IPS-NIHi7 (cell line): Measurements from ENCODE around the gene ESPNL.

Source experiments
- DNase-seq: peaks from one replicate; pipeline ENCODE4 v3.0.0; 2012; ENCODE audit warnings: mixed read lengths; ENCODE audit errors: extremely low spot score

The ESPNL gene

DNA sequence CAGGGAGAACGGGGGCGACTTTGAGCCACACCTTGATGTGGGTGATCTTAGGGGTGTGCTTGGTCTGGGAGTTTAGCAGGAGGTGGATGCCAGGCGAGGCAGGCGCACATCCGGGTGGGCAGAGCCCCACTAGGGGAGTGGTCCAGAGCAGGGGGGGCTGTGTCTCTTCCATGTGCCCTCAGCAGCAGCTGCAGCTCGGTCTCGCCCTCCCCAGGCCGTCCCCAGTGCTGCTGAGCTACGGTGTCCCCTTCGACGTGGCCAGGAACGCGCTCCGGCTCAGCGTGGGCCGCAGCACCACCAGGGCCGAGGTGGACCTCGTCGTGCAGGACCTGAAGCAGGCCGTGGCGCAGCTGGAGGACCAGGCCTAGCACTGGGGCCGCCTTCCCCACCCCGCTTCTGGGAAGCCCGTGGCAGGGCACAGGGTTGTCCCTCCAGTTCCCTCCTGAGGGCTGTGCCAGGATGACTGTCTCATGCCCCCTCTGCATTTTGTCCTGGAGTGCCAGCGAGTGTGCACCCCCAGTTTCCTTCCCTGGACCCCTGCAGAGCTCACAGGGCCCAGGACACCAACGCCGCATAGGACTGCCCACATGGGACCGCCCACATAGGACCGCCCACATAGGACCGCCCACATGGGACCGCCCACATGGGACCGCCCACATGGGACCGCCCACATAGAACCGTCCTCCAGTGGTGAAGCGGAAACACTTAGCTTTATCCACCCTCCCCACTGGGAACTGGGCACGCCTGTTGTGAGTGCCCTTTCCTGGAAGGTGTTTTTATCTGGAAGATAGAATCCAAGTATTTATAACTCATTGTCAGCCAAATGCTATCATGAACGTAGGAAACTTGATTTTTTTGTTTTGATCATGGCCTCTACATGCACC is 1.9 kb upstream of the ESPNL start:
- DNase-seq = peak; percentile 87

DNA sequence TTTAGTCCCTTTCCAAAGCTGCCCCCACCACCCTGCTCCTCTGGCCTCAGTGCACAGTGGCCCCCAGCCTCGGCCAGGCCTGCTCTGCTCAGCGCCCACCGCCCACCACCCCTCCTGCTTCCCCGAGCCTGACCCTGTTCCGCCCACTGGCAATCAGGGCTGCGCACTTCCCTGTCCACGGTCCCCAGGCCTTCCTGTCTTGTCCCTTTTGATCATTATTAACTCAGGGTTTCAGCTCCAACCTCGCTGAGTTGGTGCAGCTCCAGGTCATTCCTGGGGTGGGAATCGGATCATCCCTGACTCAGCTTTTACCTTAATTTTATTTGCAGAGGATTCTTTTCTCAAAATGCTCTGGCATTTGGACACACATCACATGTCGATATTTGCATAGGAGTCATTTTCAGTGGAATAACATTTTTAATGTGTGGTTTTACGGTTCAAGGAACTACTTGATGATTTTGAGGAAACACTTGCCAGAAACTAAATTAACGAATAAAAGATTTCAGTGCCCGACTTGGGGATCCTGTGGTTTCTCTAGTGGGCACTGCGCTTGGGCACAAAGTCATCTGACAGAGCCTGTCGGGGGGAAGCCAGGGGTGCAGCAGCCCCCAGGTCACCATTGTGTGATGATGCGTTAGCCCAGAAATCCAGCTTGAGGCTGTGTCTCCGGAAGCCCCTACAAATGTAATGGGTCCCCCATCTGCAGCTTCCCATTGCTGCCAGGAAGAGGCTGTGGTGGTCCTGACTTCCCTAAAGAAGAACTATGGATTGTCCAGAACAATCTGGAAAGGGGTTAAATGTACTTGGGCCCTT is 1.0 kb upstream of the ESPNL start:
- DNase-seq = no peak

DNA sequence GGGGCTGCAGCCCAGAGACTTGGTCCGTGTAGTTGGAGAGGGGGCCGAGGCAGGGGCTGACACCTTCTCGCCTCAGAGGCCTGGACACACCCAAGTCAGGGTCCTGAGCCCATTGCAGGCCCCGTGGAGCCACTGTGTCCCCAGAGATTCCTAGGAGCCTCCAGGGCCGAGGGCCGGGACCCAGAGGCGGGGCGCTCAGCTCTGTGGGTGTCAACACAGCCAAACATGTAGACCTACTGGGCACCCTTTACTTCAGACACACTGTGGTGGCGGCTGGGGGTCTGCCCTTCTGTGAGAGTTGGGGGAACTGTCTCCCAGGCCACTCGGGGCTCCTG is 459 bp upstream of the ESPNL start:
- peak; percentile 7 for DNase-seq

DNA sequence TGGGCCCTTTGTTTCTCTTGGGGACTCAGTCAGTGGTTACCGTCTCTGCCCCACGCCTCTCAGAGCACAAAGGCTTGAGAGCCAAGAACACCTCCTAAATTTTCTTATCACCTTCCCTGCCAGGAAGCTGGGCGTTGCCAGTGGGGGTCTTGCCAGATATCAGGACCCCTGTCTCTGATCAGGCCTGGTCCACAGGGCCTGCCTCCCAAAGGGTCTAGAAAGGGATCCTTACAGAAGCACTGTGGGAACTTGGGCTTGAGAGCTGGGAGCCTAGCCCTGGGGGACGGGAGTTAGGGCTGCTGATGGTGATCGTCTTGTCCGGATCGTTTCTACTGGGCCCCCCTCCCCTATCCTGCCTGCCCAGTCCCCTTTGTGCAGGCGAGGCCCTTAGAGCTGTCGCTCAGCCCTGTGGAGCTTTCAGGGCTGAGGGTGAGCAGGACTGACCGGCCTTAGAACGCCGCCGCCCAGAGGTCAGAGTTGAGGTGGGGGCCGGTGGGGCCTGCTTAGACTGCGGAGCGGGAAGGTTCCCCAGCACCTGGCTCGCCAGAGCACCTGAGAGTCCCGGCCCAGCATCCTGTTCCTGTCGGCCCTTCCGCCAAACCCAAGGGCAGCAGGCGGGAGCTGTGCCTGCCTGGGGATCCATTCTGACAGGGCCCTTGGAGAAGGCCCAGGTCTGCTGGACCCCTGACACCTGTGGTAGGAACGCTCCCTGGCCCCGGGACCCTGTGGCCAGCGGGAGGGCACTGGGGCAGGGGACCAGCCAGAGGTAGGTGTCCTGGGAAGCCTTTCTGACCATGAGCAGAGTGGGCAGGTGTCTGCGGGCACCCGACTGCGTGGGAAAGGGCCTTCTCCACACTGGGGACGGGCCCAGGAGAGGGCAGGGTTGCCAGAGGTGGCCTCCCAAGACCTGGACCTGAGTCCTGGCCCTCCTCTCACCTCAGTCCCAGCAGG is 956 bp downstream of the ESPNL start:
- DNase-seq = no peak

DNA sequence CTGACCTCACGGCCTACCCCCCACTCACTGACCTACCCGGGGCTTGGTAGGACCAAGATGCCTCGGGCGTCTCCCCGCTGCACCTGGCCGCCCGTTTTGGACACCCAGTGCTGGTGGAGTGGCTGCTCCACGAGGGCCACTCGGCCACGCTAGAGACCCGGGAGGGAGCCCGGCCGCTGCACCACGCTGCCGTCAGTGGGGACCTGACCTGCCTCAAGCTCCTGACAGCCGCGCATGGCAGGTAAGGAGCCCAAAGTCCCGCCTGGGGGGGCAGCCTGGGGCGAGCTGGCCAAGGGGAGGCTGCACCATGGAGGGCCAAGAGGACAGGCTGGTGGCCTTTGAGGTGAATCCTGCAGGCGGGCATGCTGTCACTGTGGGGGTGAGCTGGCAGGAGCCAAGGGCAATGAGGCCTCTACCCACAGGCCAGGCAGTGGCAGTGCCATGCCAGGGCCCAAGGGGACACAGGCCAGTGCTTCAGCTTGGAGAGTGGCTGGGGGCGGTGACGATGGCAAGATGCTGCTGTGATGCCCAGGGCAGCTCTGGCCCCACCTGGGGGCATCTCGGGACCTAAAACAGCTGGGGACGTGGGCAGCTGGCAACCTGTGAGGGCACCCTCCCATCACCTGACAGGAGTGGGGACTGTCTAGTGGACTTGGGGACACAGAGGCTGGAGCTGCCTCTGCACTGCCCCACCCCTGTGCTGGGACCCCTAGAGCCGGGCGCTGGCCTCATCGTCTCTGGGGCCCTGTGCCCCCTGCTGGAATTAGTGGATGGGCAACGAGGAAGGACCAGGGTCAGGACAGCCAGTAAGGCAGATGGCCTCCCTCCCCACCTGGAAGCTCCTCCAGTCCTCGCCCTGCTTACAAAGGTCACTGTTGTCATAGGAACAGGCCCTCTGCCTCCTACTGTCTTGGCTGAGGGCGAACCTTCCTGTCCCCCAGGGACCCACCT is 2.0 kb downstream of the ESPNL start:
- DNase-seq = no peak

DNA sequence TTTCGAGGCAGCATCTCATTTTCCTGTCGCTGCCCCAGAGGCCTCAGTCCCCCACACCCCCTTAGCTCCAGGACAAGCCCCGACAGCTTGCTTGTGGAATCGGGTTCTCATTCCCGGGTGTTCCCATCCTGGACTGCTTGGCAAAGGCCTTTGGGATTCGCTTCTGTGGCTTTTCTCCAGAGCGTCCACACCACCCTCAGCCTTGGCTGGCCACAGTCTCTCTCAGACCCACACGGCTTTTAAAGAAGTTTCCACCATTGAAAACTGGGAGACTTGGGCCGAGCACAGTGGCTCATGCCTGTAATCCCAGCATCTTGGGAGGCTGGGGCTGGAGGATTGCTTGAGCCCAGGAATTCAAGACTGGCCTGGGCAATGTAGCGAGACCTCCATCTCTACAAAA is 2.7 kb downstream of the ESPNL start:
- DNase-seq = no peak

DNA sequence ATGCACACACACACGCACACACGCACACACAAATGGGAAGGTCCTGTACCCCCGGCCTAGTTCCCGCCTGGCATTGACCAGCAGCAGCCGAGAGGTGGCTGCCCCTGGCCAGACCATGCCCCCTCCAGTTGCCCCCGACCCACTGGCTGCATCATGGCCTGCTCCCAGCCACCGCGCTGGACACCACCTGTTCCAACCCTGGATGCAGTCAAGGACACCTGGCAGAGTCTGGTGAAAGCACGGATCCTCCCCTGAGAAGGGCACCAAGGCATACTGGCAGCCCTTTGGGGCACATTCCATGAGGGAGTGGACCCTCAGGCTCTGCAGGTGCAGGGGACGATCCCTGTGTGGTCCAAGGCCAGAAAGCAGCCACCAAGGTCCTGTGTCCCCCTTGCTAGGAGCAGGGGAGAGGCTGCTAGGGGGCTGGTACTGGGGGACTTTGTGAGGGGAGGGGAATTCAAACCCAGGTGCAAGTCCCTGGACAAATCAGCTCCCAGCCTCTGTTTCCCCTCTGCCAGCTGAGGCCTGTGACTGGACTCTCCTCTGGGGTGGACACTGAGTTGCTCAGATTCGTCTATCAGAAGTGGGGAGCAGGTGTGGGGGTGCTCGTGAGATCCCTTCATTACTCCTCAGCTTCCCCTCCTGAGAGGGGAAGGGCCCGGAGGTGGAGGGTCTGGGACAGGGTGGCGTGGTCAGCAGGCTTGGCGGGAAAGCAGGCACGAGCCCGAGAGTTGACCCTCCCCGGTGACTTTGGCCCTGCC is 3.5 kb downstream of the ESPNL start:
- no peak for DNase-seq

DNA sequence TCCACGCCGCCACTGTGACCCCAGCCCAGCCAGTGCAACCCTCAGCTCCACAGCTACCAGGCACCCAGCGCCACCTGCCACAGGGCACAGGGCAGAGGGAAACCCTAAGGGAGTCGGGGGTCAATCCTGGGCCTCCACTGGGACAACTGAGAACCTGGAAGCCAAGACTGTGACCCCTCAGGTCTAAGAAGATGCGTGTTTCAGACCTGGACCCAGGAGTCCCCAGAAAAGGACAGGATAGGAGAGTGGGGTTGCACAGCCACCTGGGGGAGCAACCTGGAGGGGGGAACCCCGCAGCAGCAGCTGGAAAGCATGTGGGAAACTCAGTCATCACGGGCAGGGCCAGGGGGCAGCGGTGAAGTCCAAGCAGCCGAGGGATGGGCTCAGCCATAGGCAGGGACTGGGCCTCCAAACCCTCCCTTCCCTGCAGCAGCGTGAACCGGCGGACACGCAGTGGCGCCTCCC is 4.1 kb downstream of the ESPNL start:
- no peak for DNase-seq

DNA sequence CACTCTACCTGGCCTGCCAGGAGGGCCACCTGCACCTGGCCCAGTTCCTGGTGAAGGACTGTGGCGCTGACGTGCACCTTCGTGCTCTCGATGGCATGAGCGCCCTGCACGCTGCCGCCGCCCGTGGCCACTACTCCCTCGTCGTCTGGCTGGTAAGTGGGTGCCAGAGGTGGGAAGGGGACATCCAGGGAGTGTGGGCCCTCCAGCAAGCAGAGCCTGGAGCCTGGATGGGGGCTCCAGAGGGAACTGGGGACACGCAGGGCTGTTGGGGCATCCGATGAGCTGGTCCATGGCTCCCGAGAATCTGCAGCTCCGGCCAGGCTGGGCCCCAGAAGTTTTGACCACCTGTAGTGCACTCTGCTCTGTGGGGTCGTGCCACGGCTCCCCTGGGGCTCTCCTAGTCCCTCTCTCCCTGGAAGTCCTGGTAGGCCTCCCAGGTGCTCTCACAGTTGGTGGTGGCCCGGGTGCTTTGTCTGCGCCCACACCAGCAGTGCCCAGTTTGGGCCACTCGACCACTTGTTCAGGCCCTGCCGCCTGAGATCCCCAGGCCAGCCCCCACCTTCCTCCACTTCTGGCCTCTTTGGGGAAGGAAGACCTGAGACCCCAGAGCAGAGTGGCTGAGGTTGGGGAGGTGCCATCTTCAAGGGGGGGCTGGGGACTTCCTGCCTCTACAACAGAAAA is 4.7 kb downstream of the ESPNL start:
- DNase-seq = no peak

DNA sequence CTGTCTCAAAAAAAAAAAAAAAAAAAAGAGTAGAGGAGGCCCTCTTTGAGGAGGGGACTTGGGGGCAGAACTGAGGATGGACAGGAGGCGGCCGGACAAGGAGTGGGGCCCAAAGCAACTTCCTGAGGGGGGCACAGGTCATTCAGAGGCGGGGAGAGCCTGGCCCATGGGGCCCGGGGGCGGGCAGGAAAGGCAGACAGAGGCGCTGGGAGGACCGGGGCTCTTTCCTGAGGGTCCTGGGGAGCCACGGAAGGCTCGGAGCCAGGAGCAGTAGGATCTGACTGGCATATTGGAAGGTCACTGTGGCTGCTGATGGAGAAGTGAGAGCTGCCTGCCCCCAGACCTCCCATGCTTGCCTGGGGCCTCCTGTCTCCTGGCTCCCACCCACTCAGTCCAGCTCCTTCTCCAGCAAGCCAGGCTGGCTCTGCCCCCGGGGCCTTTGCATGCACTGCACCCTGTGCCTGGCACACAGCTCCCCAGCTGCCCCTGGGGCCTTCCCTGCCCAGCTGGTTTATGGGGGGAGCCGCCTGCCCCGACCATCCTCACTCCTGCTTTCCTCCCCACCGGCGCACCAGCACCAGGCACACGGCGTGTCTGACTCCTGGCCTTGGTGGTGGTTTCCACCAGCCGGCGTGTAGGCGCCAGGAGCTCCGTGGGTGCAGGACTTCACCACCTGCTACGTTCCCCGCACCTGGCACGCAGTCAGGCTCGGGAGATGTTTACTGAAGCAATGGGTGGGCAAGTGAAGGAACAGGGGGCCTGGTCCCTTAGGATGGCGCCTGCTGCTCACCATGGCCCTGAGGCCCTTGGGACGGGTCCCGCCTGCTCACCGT is 5.6 kb downstream of the ESPNL start:
- no peak for DNase-seq

DNA sequence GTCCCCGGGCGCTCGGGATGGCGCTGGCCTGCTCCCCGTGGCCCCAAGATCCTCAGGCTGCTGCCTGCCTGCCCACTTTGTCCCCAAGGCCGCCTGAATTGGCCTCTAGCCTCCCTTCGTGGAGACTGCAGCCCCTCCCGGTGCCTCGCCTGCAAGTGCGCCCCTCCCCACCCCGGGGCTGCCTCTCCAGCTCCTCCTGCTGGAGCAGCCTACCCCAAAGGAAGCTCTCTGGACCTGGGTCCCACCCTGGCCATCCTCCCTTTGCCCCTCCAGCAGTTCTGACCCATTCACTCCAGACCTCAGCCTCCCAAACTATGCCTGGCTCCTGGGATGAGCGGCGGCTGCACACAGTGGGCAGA is 6.2 kb downstream of the ESPNL start:
- DNase-seq = no peak

DNA sequence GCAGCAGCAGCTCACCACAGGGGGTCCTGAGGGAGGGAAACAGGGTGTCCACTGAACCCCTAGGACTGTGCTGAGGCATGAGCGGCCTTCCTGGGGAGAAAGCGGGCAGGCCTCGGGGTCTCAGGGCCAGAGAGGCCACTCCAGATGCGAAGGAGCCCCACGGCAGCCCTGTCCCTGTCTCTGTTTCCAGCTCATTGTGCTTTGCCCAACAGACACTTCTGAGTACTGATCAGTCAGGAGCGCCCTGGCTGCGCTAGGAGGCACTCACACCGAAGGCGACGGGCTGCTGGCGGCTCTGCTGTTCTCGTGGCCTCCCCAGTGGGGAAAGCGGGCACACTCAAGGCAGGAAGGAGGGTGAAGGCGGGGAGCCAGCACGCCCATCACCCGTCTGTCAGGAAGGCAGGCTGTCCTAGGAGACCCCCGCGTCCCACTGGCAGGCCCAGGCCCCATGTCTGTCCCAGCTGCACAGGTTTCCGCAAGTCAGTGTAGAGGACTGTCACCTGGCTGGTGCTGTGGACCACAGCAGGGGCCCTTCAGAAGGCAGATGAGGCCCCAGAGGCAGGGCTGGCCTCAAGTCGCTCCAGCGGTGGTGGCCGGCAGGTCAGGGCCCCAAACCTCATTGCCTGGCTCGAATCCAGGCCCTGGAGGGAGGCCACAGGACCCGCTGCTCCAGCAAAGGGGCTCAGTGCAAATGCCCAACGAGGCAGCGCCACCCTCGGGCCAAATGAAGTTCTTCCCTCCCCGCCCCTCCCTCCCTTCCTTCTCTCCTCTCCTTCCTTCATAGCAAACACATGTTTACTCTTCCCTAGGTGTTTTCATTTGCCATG is 6.8 kb downstream of the ESPNL start:
- peak; percentile 70 for DNase-seq

DNA sequence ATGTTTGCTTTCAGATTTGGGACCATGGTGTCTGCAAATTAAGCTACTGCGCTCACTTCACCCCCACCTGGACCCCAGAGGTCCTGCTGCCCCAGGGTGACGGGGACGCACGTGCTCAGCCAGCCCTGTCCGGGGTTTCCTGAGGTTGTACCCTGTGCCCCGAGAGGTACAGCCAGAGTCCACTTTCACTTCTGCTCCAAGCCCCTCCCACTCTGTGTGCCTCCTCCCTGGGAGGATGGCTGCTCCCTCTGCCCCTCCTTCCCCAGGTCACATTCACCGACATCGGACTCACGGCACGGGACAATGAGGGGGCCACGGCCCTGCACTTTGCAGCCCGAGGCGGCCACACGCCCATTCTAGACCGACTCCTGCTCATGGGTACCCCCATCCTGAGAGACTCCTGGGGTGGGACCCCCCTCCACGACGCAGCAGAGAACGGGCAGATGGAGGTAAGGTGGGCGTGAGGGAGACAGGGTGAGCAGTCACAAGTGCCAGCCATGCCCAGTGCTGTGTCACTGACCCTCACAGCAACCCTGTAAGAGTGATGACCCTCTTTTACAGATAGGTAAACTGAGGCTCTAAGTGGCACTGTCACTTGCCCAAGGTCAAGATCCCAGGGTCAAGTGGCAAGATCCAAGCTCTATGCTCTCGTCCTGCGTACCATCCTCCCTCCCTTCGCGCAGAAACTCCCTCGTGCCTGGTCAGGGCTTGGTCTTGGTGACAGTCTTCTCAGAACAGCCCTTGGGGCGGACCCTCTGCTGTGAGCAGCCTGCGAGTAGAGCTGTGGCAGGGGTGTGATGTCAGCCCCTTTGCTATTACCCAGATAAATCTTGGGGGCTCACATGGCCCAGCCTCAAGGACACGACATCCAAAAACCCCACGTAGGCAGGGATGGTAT is 7.6 kb downstream of the ESPNL start:
- DNase-seq = no peak

DNA sequence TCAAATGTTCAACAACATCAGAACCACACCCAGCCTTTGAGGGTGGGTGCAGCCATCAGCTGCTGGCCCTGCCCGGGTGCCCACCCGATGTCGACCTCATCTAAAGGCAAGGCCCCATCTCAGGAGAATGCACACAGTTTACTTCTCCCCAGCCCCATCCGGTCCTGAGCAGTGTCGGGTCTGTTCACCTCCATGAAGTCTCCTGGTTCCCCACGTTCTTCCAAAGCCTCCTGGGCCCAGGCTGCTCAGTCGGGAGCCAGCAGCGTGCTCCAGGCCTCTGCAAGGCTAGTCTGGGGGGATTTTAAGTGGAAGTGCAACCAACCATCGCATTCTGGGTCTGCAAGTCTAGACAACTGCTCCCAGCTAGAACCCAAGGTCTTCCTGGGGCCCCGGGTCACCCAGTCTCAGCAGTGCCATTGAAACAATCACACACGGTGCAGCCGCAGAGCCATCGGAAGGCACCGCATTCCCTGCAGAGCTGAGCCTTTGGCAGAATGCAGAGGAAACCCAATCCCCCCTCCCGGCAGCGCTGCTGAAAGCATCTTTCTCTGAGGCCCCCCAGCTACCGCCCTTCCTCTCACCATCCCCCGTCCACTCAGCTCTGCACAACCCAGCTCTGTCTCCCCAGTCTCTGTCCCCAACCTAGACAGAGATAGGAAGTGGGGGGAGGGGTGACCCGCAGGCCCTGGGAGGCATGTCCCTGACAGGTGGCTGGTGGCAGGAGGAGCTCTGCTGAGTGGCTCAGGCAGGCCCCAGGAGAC is 8.5 kb downstream of the ESPNL start:
- DNase-seq = no peak

DNA sequence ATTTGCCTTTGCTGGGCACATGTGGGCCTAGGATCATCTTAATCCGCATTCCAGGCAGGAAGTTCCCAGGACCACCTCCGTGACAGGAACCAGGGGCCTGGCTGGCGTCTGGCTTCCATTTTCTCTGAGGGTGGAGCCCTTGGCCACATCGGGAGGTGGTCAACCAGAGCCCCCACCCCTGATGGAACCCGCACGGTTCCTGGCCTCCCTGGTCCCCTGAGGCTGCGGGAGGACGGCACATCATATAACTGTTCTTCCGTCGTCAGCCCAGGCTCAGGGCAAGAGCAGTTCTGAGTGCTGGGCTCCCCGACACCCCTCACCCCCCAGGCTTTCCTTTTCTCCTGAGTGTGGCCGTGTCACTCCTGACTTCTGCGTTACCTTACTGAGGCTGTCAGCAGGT is 13.5 kb downstream of the ESPNL start:
- no peak for DNase-seq

DNA sequence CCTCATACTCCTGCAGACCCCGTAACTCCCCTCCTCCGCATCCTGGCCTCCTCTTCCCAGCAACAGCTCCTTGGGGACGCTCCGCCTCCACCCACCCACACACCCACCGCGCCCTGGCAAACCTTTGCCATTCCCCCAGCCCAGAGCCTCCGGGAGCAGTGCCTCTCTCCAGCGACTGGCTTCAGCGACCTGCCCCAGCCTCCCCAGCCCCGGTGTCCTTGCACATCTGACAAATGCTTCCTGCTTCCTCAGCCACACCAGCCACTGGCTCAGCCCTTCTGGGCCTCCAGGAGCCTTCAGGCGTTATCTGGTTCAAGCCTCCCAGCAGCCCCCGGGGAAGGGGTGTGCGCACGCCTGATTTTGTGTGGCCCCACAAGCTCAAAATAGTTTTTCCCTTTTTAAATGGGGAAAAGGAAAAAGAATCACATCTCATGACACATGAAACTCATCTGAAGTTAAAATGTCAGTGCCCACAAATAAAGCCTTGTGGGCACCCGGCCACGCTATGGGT is 14.2 kb downstream of the ESPNL start:
- no peak for DNase-seq
